ENCODE results near the gene CMTM6. TPM values are rescaled to one million over a fixed set of nuclear protein-coding genes. Genes with fewer than 3 reads are reported as not detected.
"Not testable (repeated sequence)": the region's sequence is repeated elsewhere in the genome, so short reads cannot be mapped to it uniquely, and the experiment has no call there.

CMTM6 gene
- polyA plus RNA-seq, 1 donor, result 19.1 TPM

GRCh38 chr3:32499585-32499984 is 3.1 kb downstream of the CMTM6 start:
- no peak for DNase-seq (ENCODE audit: low read depth)

- DNase-seq (ENCODE audit: low read depth), result no peak
Observed at GRCh38 chr3:32498992-32499391, 3.7 kb downstream of the CMTM6 start.

GRCh38 chr3:32498252-32498651 is 4.4 kb downstream of the CMTM6 start:
- DNase-seq (ENCODE audit: low read depth), result no peak

GRCh38 chr3:32495609-32496008 is 7.0 kb downstream of the CMTM6 start:
- DNase-seq (ENCODE audit: low read depth), result no peak

GRCh38 chr3:32495085-32495484 is 7.6 kb downstream of the CMTM6 start:
- no peak for DNase-seq (ENCODE audit: low read depth)

- DNase-seq (ENCODE audit: low read depth), result no peak
Observed at GRCh38 chr3:32493437-32494414, 8.9 kb downstream of the CMTM6 start.

- DNase-seq (ENCODE audit: low read depth), result no peak
Observed at GRCh38 chr3:32492684-32493436, 9.8 kb downstream of the CMTM6 start.

GRCh38 chr3:32488474-32489008 is 14.1 kb downstream of the CMTM6 start:
- DNase-seq (ENCODE audit: low read depth), result no peak

GRCh38 chr3:32487781-32488473 is 14.7 kb downstream of the CMTM6 start:
- no peak for DNase-seq (ENCODE audit: low read depth)

- DNase-seq (ENCODE audit: low read depth), result no peak
Observed at GRCh38 chr3:32484436-32484835, 18.2 kb downstream of the CMTM6 start.

GRCh38 chr3:32483772-32484171 is 18.9 kb downstream of the CMTM6 start:
- DNase-seq (ENCODE audit: low read depth), result no peak

- no peak for DNase-seq (ENCODE audit: low read depth)
Observed at GRCh38 chr3:32482693-32483092, 20.0 kb downstream of the CMTM6 start.

GRCh38 chr3:32481791-32482631 is 20.6 kb downstream of the CMTM6 start:
- no peak for DNase-seq (ENCODE audit: low read depth)

GRCh38 chr3:32480604-32481003 is 22.0 kb downstream of the CMTM6 start:
- DNase-seq (ENCODE audit: low read depth), result no peak

GRCh38 chr3:32474201-32474600 is 28.5 kb downstream of the CMTM6 start:
- DNase-seq (ENCODE audit: low read depth), result no peak

GRCh38 chr3:32472151-32472550 is 30.5 kb downstream of the CMTM6 start:
- DNase-seq (ENCODE audit: low read depth), result not testable (repeated sequence)

GRCh38 chr3:32471246-32471645 is 31.4 kb downstream of the CMTM6 start:
- DNase-seq (ENCODE audit: low read depth), result no peak

GRCh38 chr3:32470362-32470761 is 32.3 kb downstream of the CMTM6 start:
- DNase-seq (ENCODE audit: low read depth), result no peak

GRCh38 chr3:32469151-32469874 is 33.3 kb downstream of the CMTM6 start:
- no peak for DNase-seq (ENCODE audit: low read depth)

All from forelimb muscle (tissue), 1 donor.